NOMO-1 (cell line): ENCODE measurements around the gene TINCR.
"Not testable (repeated sequence)": the region's sequence is repeated elsewhere in the genome, so short reads cannot be mapped to it uniquely, and the experiment has no call there.

Experiments
- DNase-seq, 2 experiments: peaks; one replicate each; lab custom pipeline; 2025; ENCODE audit not compliant: unreplicated experiment in 2 of 2; lab: John Stamatoyannopoulos, UW

TINCR gene

GRCh38 chr19:5567360-5567969, at the start of gene TINCR:
TINCR (minus strand) TSS chr19:5567953.
- no peak for DNase-seq

GRCh38 chr19:5617080-5617479, 49.3 kb upstream of the TINCR start:
- DNase-seq: no peak

GRCh38 chr19:5615756-5616327, 48.1 kb upstream of the TINCR start:
- DNase-seq: no peak

- no peak for DNase-seq
These were observed 45.4 kb upstream of the TINCR start for GRCh38 chr19:5612891-5613865.

- DNase-seq: no peak
These were observed 42.2 kb upstream of the TINCR start for GRCh38 chr19:5609881-5610448.

- DNase-seq: not testable (repeated sequence)
These were observed 41.0 kb upstream of the TINCR start for GRCh38 chr19:5608766-5609165.

- no peak for DNase-seq
These were observed 40.5 kb upstream of the TINCR start for GRCh38 chr19:5608291-5608690.

- DNase-seq: no peak
These were observed 39.8 kb upstream of the TINCR start for GRCh38 chr19:5607318-5608275.

GRCh38 chr19:5605362-5605761, 37.6 kb upstream of the TINCR start:
- no peak for DNase-seq

GRCh38 chr19:5603626-5604025, 35.9 kb upstream of the TINCR start:
- DNase-seq: no peak

GRCh38 chr19:5600797-5601196, 33.0 kb upstream of the TINCR start:
- DNase-seq: no peak

GRCh38 chr19:5595745-5596144, 28.0 kb upstream of the TINCR start:
- no peak for DNase-seq

- no peak for DNase-seq
These were observed 27.4 kb upstream of the TINCR start for GRCh38 chr19:5595129-5595528.

GRCh38 chr19:5594521-5594950, 26.8 kb upstream of the TINCR start:
- no peak for DNase-seq

- no peak for DNase-seq
These were observed 25.8 kb upstream of the TINCR start for GRCh38 chr19:5593343-5594255.

- no peak for DNase-seq
These were observed 25.0 kb upstream of the TINCR start for GRCh38 chr19:5592531-5593342.

- no peak for DNase-seq
These were observed 23.7 kb upstream of the TINCR start for GRCh38 chr19:5591476-5591875.

- DNase-seq: no peak
These were observed 23.1 kb upstream of the TINCR start for GRCh38 chr19:5590865-5591154.
